Urothelium cell line (cell line): ENCODE measurements around the gene CMAS.
"Not testable (repeated sequence)": the region's sequence is repeated elsewhere in the genome, so short reads cannot be mapped to it uniquely, and the experiment has no call there.

Experiments used
- DNase-seq: peaks from one replicate; pipeline ENCODE4 v3.0.0; 2011; ENCODE audit warnings: low spot score, mixed read lengths
- FAIRE-seq: peaks from 2 replicates; lab custom pipeline; 2011; peaks lifted over from hg19 to GRCh38; lab: Jason Lieb, UNC

Gene CMAS

DNA sequence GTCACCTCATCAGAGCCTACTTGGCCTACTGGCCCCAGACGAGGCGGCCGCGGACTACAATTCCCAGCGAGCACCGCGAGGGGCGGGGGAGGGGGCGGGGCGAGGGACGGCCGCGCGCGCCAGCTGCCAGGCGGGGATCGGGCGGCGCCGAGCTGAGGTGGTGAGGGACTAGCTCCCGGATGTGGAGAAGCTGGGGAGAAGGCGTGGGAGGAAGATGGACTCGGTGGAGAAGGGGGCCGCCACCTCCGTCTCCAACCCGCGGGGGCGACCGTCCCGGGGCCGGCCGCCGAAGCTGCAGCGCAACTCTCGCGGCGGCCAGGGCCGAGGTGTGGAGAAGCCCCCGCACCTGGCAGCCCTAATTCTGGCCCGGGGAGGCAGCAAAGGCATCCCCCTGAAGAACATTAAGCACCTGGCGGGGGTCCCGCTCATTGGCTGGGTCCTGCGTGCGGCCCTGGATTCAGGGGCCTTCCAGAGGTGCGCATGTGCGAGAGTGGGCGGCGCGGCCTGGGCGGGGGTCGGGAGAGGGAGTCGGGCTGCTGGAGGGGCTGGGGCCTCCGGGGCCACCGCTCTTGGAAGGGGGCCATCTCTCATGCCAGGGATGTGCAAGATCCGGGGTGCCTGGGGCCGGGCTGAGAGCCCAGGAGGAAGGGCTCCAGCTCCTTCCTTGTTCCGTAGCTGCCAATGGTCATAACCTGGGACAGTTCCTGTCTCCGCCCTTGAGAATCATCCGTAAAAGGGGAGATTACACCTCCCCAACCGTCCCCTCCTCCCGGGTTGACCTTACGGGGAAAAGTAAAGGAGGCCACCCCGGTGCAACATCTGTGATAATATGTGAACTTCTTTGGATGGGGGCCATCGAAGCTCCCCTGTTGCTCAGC lies at the start of gene CMAS:
TSS of gene CMAS (plus strand) at position 129 of the 878 bp plus-strand sequence. CDS start at position 215, 86 bp downstream.
- peak; percentile 81 for FAIRE-seq

DNA sequence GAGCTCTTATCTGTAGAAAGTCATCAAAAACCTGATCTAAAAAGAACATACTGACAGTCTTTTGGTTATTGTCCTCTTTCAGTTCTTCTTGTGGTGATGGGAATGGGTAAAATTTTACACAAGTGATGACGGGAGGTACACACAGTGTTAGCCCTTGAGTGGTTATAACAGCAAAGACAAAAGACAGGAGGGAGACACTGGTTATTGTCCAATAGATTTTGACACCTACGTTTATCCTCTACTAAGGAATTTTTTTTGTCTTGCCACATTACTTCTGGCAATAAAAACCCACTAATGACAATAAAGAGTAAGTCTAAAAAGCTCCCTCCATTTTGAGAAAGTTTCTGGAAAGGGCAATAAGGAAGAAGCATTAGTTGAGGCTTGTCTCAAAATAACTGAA lies 47.7 kb upstream of the CMAS start:
- FAIRE-seq (no peak), DNase-seq (no peak)

More for the DNA sequence above, at the start of gene CMAS:
- DNase-seq: peak; percentile 91

DNA sequence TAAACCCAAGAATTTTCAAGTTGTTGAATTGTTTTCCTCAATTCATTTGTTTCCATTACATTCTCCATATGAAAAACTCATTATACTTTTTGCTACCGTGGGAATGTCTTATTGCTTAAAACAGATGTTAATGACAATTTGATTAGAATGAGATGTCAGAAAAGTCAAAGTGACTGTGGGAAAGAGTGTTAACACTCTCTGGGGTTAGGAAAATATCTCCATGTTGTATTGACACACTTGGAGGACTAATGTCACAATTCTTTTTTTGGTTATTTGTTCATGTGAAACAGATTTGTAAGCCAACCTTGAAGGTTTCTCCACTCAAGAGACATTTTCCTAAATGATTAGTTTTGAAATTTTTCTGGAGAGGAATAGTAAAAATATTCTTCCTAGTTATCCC lies 47.2 kb upstream of the CMAS start:
- DNase-seq: no peak

DNA sequence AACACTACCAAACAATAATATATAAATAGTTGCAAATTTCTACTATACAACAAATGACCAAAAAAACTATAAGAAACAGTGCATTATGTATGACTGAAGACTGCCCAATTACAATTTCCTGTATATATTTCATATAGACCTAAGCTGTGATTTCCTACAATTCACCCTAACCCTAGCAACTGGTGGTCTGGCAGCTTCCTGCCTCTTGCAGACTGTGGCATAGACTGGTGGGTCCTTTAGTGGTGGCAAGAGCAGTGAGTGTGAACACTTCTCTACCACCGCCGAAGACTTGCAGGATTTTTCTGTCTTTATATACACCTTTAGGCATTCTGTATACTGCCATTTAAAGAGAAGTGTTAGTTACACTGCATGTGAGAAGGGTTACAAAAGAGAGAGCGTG lies 43.6 kb upstream of the CMAS start:
- DNase-seq (no peak), FAIRE-seq (no peak)

More for the DNA sequence above, 47.2 kb upstream of the CMAS start:
- FAIRE-seq: no peak

DNA sequence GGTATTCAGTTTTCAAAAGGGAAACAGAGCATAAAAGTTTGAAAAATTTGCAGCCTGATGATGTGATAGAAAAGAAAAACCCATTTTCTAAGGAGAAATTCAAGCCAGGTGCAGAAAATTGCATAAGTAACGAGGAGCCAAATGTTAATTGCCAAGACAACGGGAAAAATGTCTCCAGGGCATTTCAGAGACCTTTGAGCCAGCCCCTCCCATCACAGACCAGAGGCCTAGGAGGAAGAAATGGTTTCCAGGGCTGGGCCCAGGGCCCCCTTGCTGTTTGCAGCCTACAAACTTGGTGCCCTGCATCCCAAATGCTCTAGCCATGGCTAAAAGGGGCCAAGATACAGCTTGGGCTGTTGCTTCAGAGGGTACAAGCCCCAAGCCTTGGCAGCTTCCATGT lies 38.2 kb upstream of the CMAS start:
- not testable (repeated sequence) for FAIRE-seq, DNase-seq

DNA sequence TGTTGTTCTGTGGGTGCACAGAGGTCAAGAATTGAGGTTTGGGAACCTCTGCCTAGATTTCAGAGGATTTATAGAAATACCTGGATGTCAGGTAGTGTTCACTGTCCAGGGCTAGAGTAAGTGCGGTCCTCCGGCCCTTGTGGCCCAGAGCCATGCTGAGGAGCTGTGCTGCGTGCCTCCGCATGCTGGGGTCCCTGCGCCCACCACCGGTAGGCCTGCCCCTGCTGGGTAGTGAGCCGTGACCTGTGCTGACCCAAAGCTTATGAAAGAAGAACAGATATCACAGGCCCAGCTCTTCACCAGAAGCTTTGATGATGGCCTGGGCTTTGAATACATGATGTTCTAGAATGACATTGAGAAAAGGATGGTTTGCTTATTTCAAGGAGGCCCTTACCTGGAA lies 37.8 kb upstream of the CMAS start:
- no peak for DNase-seq

DNA sequence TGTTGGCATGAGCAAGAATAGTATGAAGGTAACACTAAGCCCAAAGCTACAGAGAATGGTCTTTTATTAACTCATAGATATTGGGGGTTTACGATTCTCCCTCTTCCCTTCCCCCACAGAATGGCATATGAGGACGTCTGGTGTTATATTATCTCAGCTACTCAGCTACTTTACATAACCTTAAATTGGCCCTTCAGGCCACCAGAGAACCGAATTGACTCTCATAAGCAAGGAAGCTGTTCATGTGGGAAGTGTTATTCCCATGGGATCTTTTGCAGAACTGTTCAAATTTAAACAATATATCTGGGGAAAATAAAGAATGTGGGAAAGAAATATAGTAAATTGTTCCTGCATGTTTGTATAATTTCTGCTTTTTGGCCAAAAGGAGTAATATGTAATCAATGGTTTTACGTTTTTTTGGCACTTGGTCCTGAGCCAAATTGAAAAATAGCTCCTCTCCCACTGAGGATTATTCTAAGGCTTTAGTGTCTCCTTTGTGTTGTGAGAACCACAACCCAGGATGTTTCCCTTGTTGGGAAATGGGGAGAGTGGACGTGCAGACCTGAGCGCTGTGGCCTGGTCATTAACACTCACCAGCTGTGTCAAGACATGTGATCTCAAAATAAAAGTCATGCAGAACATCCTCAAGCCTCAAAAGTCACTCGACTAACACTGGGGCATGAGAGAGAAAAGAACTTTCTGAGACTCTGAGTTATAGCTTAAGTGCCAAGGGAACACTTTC lies 31.8 kb upstream of the CMAS start:
- no peak for FAIRE-seq
- DNase-seq: no peak

More for the DNA sequence above, 37.8 kb upstream of the CMAS start:
- FAIRE-seq: no peak

DNA sequence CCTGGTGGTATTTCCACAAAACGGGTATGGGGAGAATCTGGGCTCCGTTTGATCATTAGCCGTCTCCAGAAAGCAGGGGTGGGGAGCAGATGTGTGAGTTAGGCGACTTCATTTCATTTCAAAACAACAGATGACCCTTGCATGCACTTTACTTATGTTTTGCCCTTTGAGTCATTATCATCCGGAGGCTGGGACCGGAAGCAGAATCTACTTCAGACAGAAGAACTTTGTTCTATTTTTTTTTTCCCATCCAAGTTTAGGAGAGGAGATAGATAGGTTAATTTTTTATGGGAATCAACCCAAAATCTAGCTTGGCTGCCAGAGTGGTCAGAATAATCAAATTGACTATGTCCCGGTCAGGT lies 31.3 kb upstream of the CMAS start:
- FAIRE-seq (no peak), DNase-seq (no peak)

DNA sequence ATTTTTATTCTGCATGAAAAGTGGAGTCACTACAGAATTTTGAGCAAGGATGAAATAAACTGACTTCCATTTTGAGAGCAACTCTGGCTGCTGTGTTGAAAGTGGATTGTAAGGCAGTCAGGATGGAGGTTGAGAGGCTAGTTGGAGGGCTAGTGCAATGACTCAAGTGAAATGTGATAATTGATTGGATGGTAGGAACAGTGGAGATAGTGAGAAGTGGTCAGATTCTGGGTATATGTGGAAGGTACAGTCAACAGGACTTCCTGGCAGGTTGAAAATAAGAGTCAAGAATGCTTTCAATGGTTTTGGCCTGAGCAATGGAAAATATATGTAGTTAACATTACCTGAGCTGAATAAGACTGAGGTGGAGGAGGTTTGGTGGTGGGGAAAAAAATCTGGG lies 29.0 kb upstream of the CMAS start:
- FAIRE-seq (no peak), DNase-seq (no peak)

DNA sequence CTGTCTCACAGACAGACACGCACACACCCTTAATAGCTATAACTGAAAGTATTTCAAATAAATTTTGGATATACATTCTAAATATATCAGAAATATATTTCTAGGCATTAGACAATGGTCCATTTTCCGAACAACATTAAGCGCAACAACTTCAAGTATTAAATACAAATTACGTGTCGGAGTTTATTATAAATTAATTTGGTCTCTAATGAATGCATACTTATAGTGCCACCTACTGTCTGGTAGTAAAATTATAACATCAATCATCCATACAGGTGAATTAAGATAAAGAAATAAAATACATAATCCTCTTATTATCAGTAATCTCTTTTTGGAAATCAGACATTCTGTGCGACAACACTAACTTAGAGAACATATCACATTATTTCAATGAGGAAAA lies 27.2 kb upstream of the CMAS start:
- no peak for FAIRE-seq
- DNase-seq: no peak

DNA sequence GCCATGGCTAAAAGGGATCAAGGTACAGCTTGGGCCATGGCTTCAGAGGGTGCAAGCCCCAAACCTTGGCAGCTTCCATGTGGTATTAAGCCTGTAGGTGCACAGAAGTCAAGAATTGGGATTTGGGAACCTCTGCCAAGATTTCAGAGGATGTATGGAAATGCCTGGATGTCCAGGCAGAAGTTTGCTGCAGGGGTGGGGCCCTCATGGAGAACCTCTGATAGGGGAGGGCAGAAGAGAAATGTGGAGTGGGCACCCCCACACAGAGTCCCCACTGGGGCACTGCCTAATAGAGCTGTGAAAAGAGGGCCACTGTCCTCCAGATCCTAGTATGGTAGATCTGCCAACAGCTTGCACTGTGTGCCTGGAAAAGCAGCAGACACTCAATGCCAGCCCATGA lies 22.5 kb upstream of the CMAS start:
- DNase-seq, FAIRE-seq: not testable (repeated sequence)

DNA sequence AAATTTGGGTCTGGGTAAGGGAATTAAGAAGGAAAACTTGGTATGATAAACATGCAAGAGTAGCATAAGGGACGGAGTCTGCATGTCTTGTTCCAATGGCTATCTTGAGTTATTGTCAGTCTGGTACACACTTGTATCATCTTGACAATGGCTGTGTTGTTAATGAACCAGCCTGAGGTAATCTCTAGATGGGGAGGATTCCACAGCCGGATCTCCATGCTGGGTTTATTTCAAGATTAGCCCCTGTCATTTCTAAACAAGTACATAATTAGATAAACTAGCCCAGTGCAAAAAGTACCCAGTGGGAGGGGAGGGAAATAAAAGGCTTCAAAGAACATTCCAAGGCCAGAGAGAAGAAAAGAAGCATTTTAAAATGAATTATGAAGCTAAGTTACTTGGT lies 16.5 kb upstream of the CMAS start:
- no peak for DNase-seq
- no peak for FAIRE-seq

DNA sequence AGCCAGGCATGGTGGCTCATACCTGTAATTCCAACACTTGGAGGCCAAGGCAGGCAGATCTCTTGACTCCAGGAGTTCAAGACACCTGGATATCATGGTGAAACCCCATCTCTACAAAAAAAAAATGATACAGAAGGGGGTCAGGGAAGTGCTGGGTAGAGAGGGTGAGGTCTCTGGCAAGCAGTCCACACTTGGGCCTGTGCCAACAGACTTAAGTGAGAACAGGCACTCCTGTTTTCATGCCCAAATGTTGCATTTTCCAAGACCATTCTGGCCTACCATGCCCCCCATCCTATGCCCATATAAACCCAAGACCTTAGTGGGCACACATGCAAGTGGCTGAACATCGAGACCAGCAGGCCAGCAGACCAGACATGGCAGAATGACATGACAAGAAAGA lies 16.0 kb upstream of the CMAS start:
- FAIRE-seq (no peak), DNase-seq (no peak)

DNA sequence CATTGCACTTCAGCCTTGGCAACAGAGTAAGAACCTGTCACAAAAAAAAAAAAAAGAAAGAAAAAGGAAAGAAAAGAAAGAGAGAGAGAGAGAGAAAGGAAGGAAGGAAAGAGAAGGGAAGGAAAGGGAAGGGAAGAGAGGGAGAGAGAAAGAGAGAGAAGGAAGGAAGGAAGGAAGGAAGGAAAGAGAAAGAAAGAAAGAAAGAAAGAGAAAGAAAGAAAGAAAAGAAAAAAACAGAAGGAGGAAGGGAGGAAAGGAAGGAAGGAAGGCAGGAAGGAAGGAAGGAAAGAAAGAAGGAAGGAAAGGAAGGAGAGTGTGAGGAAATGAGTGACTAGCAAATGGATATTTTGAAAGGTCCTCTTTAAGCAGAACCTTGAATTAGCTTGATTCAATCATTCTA lies 13.3 kb upstream of the CMAS start:
- no peak for FAIRE-seq
- no peak for DNase-seq

DNA sequence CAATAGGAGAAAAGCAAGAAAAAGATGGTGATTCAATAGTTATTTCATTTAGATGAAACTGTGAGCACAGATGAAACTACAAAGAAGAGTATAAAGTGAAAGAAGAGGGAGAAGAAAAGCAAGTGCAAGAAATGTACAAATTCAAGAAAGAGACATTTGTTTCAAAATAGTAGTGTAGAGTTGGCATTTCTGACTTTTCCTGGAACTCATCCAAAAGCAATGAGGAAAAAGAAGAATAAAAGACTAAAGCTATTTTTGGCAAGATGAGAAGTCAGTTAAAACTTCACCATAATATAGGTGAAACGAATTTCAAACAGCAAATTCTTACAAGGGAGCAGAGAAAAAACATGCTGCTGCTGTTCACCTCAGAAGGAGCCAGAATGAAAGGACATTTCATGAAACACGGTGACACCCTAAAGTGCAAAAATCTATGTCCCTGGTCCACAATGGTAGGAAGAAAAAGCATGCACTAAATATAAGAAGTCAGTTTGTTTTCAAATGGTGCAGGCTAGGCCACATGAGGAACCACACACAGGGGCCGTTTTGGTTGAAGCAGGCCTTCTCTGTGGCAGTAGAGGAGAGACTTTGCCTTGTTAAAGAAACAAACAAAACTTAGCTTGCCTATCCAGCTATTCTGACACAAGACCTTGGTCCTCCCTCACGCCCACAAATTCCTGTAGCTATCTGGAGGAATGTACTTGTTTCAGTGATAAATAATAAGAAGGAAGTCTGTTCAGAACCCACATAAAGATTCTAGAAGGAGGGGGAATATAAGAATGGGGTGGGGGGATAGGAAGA lies 11.1 kb upstream of the CMAS start:
- DNase-seq (no peak), FAIRE-seq (no peak)

DNA sequence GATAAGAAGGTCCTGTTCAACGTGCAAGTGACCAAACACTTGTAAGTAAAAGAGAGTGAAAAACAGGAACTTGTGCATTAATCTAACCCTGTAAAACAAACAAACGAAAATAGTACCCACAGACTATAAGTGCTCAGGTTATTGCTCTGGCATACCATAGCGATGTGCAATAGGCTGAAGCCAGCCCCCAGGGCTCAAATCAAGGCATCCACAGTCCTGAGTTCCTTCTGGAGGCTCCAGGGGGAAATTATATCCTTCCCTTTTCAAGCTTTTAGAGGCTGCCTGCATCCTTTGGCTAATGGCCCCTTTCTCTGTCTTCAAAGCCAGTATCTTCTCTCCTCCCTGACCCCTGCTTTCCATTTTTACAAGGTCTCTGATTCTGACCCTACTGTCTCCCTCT lies 8.1 kb upstream of the CMAS start:
- no peak for DNase-seq
- FAIRE-seq: no peak

DNA sequence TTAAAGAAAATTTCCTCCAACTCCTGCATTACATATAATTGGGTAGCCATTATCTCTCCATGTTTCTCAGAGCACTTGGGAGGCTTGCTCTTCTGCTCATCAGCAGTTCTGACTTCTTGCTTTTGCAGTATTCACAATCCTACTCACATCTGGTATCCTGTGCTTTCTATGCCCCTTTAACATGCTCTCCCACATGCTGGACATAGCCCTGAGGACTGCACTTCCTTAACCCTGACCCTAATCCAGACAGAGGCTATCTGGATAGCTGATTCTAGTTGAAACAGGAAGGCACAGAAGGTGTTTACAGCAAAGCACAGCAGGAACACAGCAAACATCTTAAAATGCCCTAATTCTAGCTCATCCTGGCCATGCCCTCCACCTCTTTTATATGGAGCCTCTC lies 7.3 kb upstream of the CMAS start:
- no peak for FAIRE-seq

DNA sequence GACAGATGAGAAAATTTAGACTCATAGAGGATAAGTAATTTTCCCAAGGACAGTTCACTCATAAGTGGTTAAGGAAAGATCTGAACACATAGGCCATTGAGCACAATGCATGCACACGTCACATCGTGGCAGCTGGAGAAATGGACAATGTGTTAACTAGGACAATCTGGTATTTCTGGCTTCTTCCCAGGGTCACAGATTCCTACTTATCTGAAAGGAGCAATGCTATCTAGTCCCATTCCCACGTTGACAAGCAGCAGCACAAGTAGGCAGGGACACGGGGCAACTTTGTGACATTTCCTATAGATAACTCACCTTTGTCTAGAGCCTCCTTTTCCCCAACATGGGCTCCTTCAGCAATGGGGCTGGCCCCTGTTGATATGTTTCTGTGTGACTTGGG lies 6.7 kb upstream of the CMAS start:
- FAIRE-seq (no peak), DNase-seq (no peak)

More for the DNA sequence above, 7.3 kb upstream of the CMAS start:
- DNase-seq: no peak

DNA sequence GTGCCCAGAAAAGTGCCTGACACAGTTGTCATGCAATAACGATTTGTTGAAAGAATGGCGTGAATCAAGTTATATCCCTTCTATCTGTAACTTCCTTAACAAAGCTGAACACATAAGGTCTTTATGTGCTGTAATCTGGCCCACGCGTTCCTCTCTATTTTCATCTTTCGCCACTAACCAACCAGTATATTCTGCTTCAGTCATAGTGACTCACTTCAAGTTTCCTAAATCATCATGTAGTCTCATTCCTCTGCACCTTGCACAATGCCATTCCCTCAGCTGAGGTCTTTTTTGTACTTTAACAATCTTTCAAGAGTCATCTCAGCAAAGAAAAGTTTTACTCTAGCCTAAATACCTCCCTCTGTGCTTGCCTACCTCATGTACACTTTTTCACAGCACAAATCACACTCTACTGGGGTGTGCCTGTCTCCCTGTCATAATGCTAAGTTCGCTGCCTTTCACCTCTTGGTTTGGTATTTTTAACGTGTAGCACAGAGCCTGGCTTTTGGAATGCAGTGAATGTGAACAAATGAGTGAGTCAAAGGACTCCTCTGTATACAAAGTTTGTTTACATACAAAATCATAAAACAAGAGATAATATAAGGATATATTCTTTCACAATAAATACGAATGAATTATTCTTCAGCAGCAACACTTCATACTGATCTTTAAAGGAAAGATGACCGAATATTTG lies 2.9 kb upstream of the CMAS start:
- FAIRE-seq: no peak

DNA sequence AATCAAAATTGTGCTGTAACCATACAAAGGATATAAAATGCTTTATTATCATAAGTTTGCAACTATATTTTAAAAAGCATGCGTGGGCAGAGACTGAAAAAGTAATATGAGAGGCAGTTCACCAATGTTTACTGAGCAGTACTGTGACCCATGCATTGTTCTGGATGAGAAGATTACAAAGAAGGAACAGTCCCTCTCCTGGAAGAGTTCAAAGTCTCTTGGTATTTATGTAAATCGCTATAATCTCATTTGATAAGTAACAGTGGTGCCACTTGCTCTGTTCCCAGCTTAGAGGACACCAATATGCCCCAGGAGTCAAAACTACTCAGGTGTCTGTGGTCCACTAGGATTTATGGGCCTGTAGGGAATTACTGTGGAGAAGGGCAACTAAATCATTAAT lies 2.1 kb upstream of the CMAS start:
- FAIRE-seq: no peak
- no peak for DNase-seq

More for the DNA sequence above, 2.9 kb upstream of the CMAS start:
- DNase-seq: peak; percentile 18

DNA sequence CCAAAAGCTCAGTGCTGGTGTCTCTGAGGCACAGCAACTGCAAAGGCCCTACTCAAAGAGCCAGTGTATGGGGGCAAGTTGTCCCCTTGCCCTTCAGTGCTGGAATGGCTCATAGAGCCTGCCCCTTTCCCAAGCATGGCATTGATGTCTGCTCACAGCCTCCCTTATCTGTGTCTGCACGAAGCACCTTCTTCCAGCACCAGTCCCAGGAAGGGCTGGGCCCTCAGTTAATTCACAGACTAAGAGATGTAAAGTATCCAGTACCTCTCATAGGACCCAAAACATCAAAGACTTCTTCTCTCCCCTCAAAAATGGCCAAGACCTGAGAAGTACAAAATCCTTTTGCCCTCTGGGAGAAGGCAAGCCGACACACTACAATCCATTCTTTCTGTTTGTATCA lies 1.6 kb upstream of the CMAS start:
- no peak for FAIRE-seq
- no peak for DNase-seq
